ENCODE measurements around the gene DYNLRB2. TPM values are rescaled to one million over a fixed set of nuclear protein-coding genes. Genes with fewer than 3 reads are reported as not detected.

DYNLRB2 gene
- total and polyA plus RNA-seq, 10 of the 15 experiments (the other 5 are each of a cell fraction or from before 2014, with no cell fraction given): 0.21 to 1.2 (median 0.40) TPM; not detected in 5

DNA sequence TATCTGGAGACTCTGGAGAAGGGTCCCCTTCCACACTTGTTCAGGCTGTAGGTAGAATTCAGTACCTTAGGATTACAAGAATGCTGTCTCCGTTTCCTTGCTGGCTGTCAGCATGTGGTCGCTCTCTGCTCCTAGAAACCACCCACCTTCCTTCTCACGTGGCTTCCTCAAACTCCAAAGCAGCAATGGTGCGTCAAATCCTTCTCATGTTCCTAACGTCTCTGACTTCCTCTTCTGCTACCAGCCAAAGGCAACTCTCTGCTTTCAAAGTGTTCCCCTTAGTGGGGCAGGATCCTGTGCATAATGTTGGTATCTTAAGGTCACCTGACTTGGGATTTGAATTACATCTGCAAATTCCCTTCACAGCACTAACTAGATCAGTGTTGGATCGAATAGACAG is 30.9 kb upstream of the DYNLRB2 start:
- 0% methylated on average over 6 of the region's 6 CpGs for WGBS (ENCODE audit: insufficient coverage, insufficient replicate concordance, low lambda C conversion rate, missing lambda C conversion rate)
- no peak overlapping the region for H3K4me2 ChIP-seq (ENCODE audit: control insufficient read depth, insufficient read depth)
- H2AFZ ChIP-seq (ENCODE audit: control insufficient read depth, low read depth, low read length): no peak overlapping the region
- FAIRE-seq (no peak), DNase-seq (ENCODE audit: low read depth, low spot score) (no peak), ATAC-seq (no peak)
- TF ChIP-seq NBN (IDR thresholded peaks at IDR 0.05) (no peak), LARP7 (IDR thresholded peaks at IDR 0.05) (no peak), NRF1 (conservative IDR thresholded peaks at IDR 0.05; ENCODE audit: low read depth, low read length) (no peak), MEF2B (IDR thresholded peaks at IDR 0.05; ENCODE audit: partially characterized antibody, poor library complexity, severe bottlenecking) (no peak), MYC (IDR thresholded peaks at IDR 0.05; ENCODE audit: insufficient read depth, insufficient read length, insufficient replicate concordance, low read length, severe bottlenecking) (no peak), WRNIP1 (IDR thresholded peaks at IDR 0.05; ENCODE audit: borderline replicate concordance, low read depth, low read length) (no peak)
- H3K4me1 ChIP-seq (ENCODE audit: control insufficient read depth, insufficient read depth, low read length): no peaks in the 10 kb centered on the region
- SMC1A ChIA-PET (ENCODE audit: uncharacterized antibody, unreplicated experiment): interaction anchor here (1.1 kb wide), 1 partner anchor 17 kb away, joined by 6 read pairs; no protein-coding TSS in a partner anchor
- no peaks in the 10 kb centered on the region for H3K36me3 ChIP-seq (ENCODE audit: control insufficient read depth in 2 of 2, insufficient read depth in 2 of 2, low read length in 1 of 2)
- H4K20me1 ChIP-seq (ENCODE audit: control insufficient read depth, insufficient read depth): no peaks in the 10 kb centered on the region
- POLR2A ChIA-PET: no interaction called here
- no peak overlapping the region for H3K9ac ChIP-seq (ENCODE audit: control insufficient read depth, insufficient read depth, low read length)
- H3K4me3 ChIP-seq: no peak overlapping the region
- RAD21 ChIA-PET (ENCODE audit: unreplicated experiment): no interaction called here
- no peak overlapping the region for H3K27ac ChIP-seq (ENCODE audit: control insufficient read depth, insufficient read depth)
- in situ Hi-C loops (cut with MboI): no loop called here
- no peaks in the 10 kb centered on the region for H3K9me3 ChIP-seq (replicated peaks; ENCODE audit: control insufficient read depth, insufficient read depth, low read length)
- BruUV-seq (replicated peaks): no TSS peak
- CTCF ChIA-PET: interaction anchor here (1.2 to 1.9 kb wide), 2 partner anchors 9 to 17 kb away, joined by 3 to 7 read pairs; no protein-coding TSS in a partner anchor
- no peaks in the 10 kb centered on the region for H3K27me3 ChIP-seq (replicated peaks in 1 of 2; ENCODE audit: control insufficient read depth in 2 of 2, insufficient read depth in 2 of 2, low read length in 1 of 2)
- intact Hi-C loops (cut with micrococcal nuclease; ENCODE audit: unreplicated experiment): no loop called here
- no peaks in the 10 kb centered on the region for H3K79me2 ChIP-seq (ENCODE audit: control insufficient read depth, insufficient read depth, low read length)

DNA sequence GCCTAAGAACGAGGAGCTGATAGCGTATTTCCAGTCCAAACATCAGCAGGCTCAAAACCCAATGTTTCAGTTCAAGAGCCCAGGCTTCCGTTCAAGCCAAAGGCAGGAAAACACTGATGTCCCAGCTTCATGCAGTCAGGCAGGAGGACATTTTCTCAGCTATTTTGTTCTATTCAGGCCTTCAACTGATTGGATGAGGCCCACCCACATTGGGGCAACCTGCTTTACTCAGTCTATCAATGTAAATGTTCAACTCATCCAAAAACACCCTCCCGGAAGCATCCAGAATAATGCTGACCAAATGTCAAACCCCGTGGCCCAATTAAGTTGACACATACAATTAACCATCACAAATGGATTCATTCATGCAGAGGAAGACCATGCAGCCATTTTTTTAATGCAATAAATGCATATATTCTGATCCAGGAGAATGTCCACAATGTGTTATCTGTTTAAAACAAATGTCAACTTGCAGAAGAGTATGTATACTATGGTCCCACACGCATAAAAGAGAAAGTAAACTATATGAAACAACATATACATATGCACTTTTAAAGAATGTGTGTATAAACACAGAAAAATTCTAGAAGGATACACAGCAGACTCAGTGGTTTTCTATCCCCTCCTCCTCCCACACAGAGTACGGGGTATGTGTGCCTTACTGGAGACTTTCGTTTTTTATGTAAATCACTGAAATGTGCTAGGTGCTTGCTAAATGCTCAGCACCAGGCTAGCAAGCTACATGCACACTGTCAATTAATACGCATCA is 28.8 kb upstream of the DYNLRB2 start:
- Histone ChIP-seq H3K9me3 (replicated peaks; ENCODE audit: control insufficient read depth, insufficient read depth, low read length) (no peaks in the 10 kb centered on the region), H3K4me3 (no peak overlapping the region), H2AFZ (ENCODE audit: control insufficient read depth, low read depth, low read length) (no peak overlapping the region), H4K20me1 (ENCODE audit: control insufficient read depth, insufficient read depth) (no peaks in the 10 kb centered on the region), H3K36me3 (ENCODE audit: control insufficient read depth in 2 of 2, insufficient read depth in 2 of 2, low read length in 1 of 2) (no peaks in the 10 kb centered on the region), H3K79me2 (ENCODE audit: control insufficient read depth, insufficient read depth, low read length) (no peaks in the 10 kb centered on the region), H3K27me3 (replicated peaks in 1 of 2; ENCODE audit: control insufficient read depth in 2 of 2, insufficient read depth in 2 of 2, low read length in 1 of 2) (no peaks in the 10 kb centered on the region), H3K27ac (ENCODE audit: control insufficient read depth, insufficient read depth) (no peak overlapping the region), H3K9ac (ENCODE audit: control insufficient read depth, insufficient read depth, low read length) (no peak overlapping the region), H3K4me1 (ENCODE audit: control insufficient read depth, insufficient read depth, low read length) (no peaks in the 10 kb centered on the region), H3K4me2 (ENCODE audit: control insufficient read depth, insufficient read depth) (no peak overlapping the region)
- FAIRE-seq: no peak
- DNase-seq (ENCODE audit: low read depth, low spot score): no peak
- SMC1A ChIA-PET (ENCODE audit: uncharacterized antibody, unreplicated experiment): interaction anchor here (0.8 kb wide), 2 partner anchors 13 to 25 kb away, joined by 3 read pairs; no protein-coding TSS in a partner anchor
- POLR2A ChIA-PET: no interaction called here
- intact Hi-C loops (cut with micrococcal nuclease; ENCODE audit: unreplicated experiment) (no loop called here), in situ Hi-C loops (cut with MboI) (no loop called here)
- CTCF ChIA-PET: interaction anchor here (1.1 kb wide), 1 partner anchor 15 kb away, joined by 3 read pairs; no protein-coding TSS in a partner anchor
- ATAC-seq: no peak
- RAD21 ChIA-PET (ENCODE audit: unreplicated experiment): no interaction called here
- BruUV-seq (replicated peaks): no TSS peak
- 38% methylated on average over 9 of the region's 9 CpGs for WGBS (ENCODE audit: insufficient coverage, insufficient replicate concordance, low lambda C conversion rate, missing lambda C conversion rate)
- TF ChIP-seq NBN (IDR thresholded peaks at IDR 0.05): no peak
- TF ChIP-seq, protein P1, sequence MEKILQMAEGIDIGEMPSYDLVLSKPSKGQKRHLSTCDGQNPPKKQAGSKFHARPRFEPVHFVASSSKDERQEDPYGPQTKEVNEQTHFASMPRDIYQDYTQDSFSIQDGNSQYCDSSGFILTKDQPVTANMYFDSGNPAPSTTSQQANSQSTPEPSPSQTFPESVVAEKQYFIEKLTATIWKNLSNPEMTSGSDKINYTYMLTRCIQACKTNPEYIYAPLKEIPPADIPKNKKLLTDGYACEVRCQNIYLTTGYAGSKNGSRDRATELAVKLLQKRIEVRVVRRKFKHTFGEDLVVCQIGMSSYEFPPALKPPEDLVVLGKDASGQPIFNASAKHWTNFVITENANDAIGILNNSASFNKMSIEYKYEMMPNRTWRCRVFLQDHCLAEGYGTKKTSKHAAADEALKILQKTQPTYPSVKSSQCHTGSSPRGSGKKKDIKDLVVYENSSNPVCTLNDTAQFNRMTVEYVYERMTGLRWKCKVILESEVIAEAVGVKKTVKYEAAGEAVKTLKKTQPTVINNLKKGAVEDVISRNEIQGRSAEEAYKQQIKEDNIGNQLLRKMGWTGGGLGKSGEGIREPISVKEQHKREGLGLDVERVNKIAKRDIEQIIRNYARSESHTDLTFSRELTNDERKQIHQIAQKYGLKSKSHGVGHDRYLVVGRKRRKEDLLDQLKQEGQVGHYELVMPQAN (conservative IDR thresholded peaks at IDR 0.05): no peak
- no peak for TF ChIP-seq GABPA (IDR thresholded peaks at IDR 0.05; ENCODE audit: low read depth)
- TF ChIP-seq RBBP5 (conservative IDR thresholded peaks at IDR 0.05): no peak
- TF ChIP-seq SIX5 (IDR thresholded peaks at IDR 0.05; ENCODE audit: low read depth, low read length, severe bottlenecking): no peak
- TF ChIP-seq, protein P2, sequence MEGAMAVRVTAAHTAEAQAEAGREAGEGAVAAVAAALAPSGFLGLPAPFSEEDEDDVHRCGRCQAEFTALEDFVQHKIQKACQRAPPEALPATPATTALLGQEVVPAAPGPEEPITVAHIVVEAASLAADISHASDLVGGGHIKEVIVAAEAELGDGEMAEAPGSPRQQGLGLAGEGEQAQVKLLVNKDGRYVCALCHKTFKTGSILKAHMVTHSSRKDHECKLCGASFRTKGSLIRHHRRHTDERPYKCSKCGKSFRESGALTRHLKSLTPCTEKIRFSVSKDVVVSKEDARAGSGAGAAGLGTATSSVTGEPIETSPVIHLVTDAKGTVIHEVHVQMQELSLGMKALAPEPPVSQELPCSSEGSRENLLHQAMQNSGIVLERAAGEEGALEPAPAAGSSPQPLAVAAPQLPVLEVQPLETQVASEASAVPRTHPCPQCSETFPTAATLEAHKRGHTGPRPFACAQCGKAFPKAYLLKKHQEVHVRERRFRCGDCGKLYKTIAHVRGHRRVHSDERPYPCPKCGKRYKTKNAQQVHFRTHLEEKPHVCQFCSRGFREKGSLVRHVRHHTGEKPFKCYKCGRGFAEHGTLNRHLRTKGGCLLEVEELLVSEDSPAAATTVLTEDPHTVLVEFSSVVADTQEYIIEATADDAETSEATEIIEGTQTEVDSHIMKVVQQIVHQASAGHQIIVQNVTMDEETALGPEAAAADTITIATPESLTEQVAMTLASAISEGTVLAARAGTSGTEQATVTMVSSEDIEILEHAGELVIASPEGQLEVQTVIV (IDR thresholded peaks at IDR 0.05; ENCODE audit: borderline replicate concordance, partially characterized antibody): no peak
- TF ChIP-seq MEF2A (IDR thresholded peaks at IDR 0.05; ENCODE audit: insufficient read depth, low read depth, low read length): no peak
